ENCODE data around the gene TLE3. TPM values are rescaled to one million over a fixed set of nuclear protein-coding genes. Genes with fewer than 3 reads are reported as not detected.

The TLE3 gene
- total RNA-seq, 1 experiment from 2014 or later: 35.2 TPM

- Histone ChIP-seq H3K27me3 (replicated peaks) (no peaks in the 10 kb centered on the region), H3K27ac (no peak overlapping the region), H3K9me3 (replicated peaks) (no peaks in the 10 kb centered on the region)
Measured at GRCh38 chr15:70133781-70134421, 36.2 kb upstream of the TLE3 start.

GRCh38 chr15:70133296-70133695 is 35.6 kb upstream of the TLE3 start:
- DNase-seq (ENCODE audit: low read depth in 1 of 2, low spot score in 2 of 2): no peak
- no peaks in the 10 kb centered on the region for H3K27me3 ChIP-seq (replicated peaks)
- H3K27ac ChIP-seq: no peak overlapping the region
- no peak overlapping the region for H3K4me3 ChIP-seq
- no peaks in the 10 kb centered on the region for H3K4me1 ChIP-seq (replicated peaks)
- no peaks in the 10 kb centered on the region for H3K36me3 ChIP-seq
- no peaks in the 10 kb centered on the region for H3K9me3 ChIP-seq (replicated peaks)

More at GRCh38 chr15:70133781-70134421, 36.2 kb upstream of the TLE3 start:
- Histone ChIP-seq H3K4me3 (no peak overlapping the region), H3K36me3 (no peaks in the 10 kb centered on the region), H3K4me1 (replicated peaks) (no peaks in the 10 kb centered on the region)
- DNase-seq (ENCODE audit: low read depth in 1 of 2, low spot score in 2 of 2): no peak

GRCh38 chr15:70132571-70132970 is 34.9 kb upstream of the TLE3 start:
- DNase-seq (ENCODE audit: low read depth in 1 of 2, low spot score in 2 of 2): no peak
- no peaks in the 10 kb centered on the region for H3K27me3 ChIP-seq (replicated peaks)
- no peak overlapping the region for H3K4me3 ChIP-seq
- H3K27ac ChIP-seq: no peak overlapping the region
- no peaks in the 10 kb centered on the region; the same call in 1 of the 2 replicates for H3K9me3 ChIP-seq (replicated peaks)
- H3K36me3 ChIP-seq: no peaks in the 10 kb centered on the region
- peaks cover 5% of the 10 kb centered on the region for H3K4me1 ChIP-seq (replicated peaks)

GRCh38 chr15:70132139-70132538 is 34.4 kb upstream of the TLE3 start:
- H3K9me3 ChIP-seq (replicated peaks): no peaks in the 10 kb centered on the region; the same call in 1 of the 2 replicates
- no peaks in the 10 kb centered on the region for H3K36me3 ChIP-seq
- H3K4me3 ChIP-seq: no peak overlapping the region
- DNase-seq (ENCODE audit: low read depth in 1 of 2, low spot score in 2 of 2): no peak
- peaks cover 9% of the 10 kb centered on the region for H3K4me1 ChIP-seq (replicated peaks)
- no peak overlapping the region for H3K27ac ChIP-seq
- H3K27me3 ChIP-seq (replicated peaks): no peaks in the 10 kb centered on the region

GRCh38 chr15:70128414-70129140 is 30.9 kb upstream of the TLE3 start:
- Histone ChIP-seq H3K9me3 (replicated peaks) (no peaks in the 10 kb centered on the region; the same call in 1 of the 2 replicates), H3K4me1 (replicated peaks) (peaks cover 13% of the 10 kb centered on the region), H3K36me3 (no peaks in the 10 kb centered on the region), H3K4me3 (no peak overlapping the region), H3K27ac (no peak overlapping the region), H3K27me3 (replicated peaks) (no peaks in the 10 kb centered on the region; the same call in 1 of the 2 replicates)
- no peak for DNase-seq (ENCODE audit: low read depth in 1 of 2, low spot score in 2 of 2)

- H3K4me1 ChIP-seq (replicated peaks): peaks cover 13% of the 10 kb centered on the region
- no peak for DNase-seq (ENCODE audit: low read depth in 1 of 2, low spot score in 2 of 2)
- no peaks in the 10 kb centered on the region for H3K36me3 ChIP-seq
- H3K9me3 ChIP-seq (replicated peaks): no peaks in the 10 kb centered on the region; the same call in 1 of the 2 replicates
- no peak overlapping the region for H3K4me3 ChIP-seq
- no peaks in the 10 kb centered on the region; the same call in 1 of the 2 replicates for H3K27me3 ChIP-seq (replicated peaks)
- H3K27ac ChIP-seq: no peak overlapping the region
Measured at GRCh38 chr15:70127770-70128413, 30.2 kb upstream of the TLE3 start.

- H3K4me1 ChIP-seq (replicated peaks): peaks cover 13% of the 10 kb centered on the region
Measured at GRCh38 chr15:70127288-70127746, 29.6 kb upstream of the TLE3 start.

GRCh38 chr15:70126362-70126761 is 28.6 kb upstream of the TLE3 start:
- H3K27me3 ChIP-seq (replicated peaks): no peaks in the 10 kb centered on the region; the same call in 1 of the 2 replicates
- no peaks in the 10 kb centered on the region for H3K36me3 ChIP-seq
- peaks cover 13% of the 10 kb centered on the region for H3K4me1 ChIP-seq (replicated peaks)
- H3K27ac ChIP-seq: no peak overlapping the region
- DNase-seq (ENCODE audit: low read depth in 1 of 2, low spot score in 2 of 2): no peak
- no peak overlapping the region for H3K4me3 ChIP-seq
- H3K9me3 ChIP-seq (replicated peaks): no peaks in the 10 kb centered on the region; the same call in 1 of the 2 replicates

More at GRCh38 chr15:70127288-70127746, 29.6 kb upstream of the TLE3 start:
- Histone ChIP-seq H3K9me3 (replicated peaks) (no peaks in the 10 kb centered on the region; the same call in 1 of the 2 replicates), H3K36me3 (no peaks in the 10 kb centered on the region), H3K27ac (no peak overlapping the region), H3K27me3 (replicated peaks) (no peaks in the 10 kb centered on the region; the same call in 1 of the 2 replicates), H3K4me3 (no peak overlapping the region)
- peak; percentile 51 to 59 for DNase-seq (ENCODE audit: low read depth in 1 of 2, low spot score in 2 of 2)

- Histone ChIP-seq H3K27ac (no peak overlapping the region), H3K4me1 (replicated peaks) (peaks cover 13% of the 10 kb centered on the region), H3K36me3 (no peaks in the 10 kb centered on the region), H3K4me3 (no peak overlapping the region), H3K9me3 (replicated peaks) (no peaks in the 10 kb centered on the region; the same call in 1 of the 2 replicates), H3K27me3 (replicated peaks) (no peaks in the 10 kb centered on the region; the same call in 1 of the 2 replicates)
- no peak for DNase-seq (ENCODE audit: low read depth in 1 of 2, low spot score in 2 of 2)
Measured at GRCh38 chr15:70125605-70126004, 27.9 kb upstream of the TLE3 start.

- H3K4me1 ChIP-seq (replicated peaks): no peaks in the 10 kb centered on the region; the same call in 1 of the 2 replicates
- H3K4me3 ChIP-seq: no peak overlapping the region
- H3K9me3 ChIP-seq (replicated peaks): no peaks in the 10 kb centered on the region
- DNase-seq (ENCODE audit: low read depth in 1 of 2, low spot score in 2 of 2): no peak
- H3K36me3 ChIP-seq: no peaks in the 10 kb centered on the region
- no peak overlapping the region for H3K27ac ChIP-seq
- no peaks in the 10 kb centered on the region; the same call in 1 of the 2 replicates for H3K27me3 ChIP-seq (replicated peaks)
Measured at GRCh38 chr15:70121624-70122302, 24.0 kb upstream of the TLE3 start.

- H3K4me3 ChIP-seq: no peak overlapping the region
- no peaks in the 10 kb centered on the region; the same call in 1 of the 2 replicates for H3K27me3 ChIP-seq (replicated peaks)
- DNase-seq (ENCODE audit: low read depth in 1 of 2, low spot score in 2 of 2): no peak
- H3K36me3 ChIP-seq: no peaks in the 10 kb centered on the region
- H3K4me1 ChIP-seq (replicated peaks): no peaks in the 10 kb centered on the region
- H3K9me3 ChIP-seq (replicated peaks): no peaks in the 10 kb centered on the region
- H3K27ac ChIP-seq: no peak overlapping the region
Measured at GRCh38 chr15:70120958-70121623, 23.4 kb upstream of the TLE3 start.

GRCh38 chr15:70119911-70120508 is 22.3 kb upstream of the TLE3 start:
- no peak overlapping the region for H3K27ac ChIP-seq
- H3K9me3 ChIP-seq (replicated peaks): no peaks in the 10 kb centered on the region
- no peak overlapping the region for H3K4me3 ChIP-seq
- H3K27me3 ChIP-seq (replicated peaks): no peaks in the 10 kb centered on the region; the same call in 1 of the 2 replicates
- no peak for DNase-seq (ENCODE audit: low read depth in 1 of 2, low spot score in 2 of 2)
- H3K36me3 ChIP-seq: no peaks in the 10 kb centered on the region
- no peaks in the 10 kb centered on the region for H3K4me1 ChIP-seq (replicated peaks)

Data from SJSA1 (cell line).